Neural progenitor cell (in vitro differentiated cells): ENCODE results near the gene MAP6. TPM values are rescaled to one million over a fixed set of nuclear protein-coding genes. Genes with fewer than 3 reads are reported as not detected.

Source experiments
- DNase-seq: peaks from one replicate; pipeline ENCODE4 v3.0.0-alpha.2; 2016; ENCODE audit warnings: low spot score
- H2AFZ ChIP-seq: fragments of 200-600 bp; sonication (generic); replicated peaks from 2 replicates; pipeline ENCODE4 v1.6.1; 2016; ENCODE audit warnings: antibody characterized with exemption
- H3F3A ChIP-seq: fragments of 200-600 bp; sonication (generic); 2 replicates; pipeline ENCODE4 v1.6.1; 2016; ENCODE audit warnings: antibody characterized with exemption, low read depth
- H3K27ac ChIP-seq: fragments of 200-600 bp; sonication (generic); 2 replicates; pipeline ENCODE4 v1.5.1; 2016; ENCODE audit warnings: mild to moderate bottlenecking
- H3K27me3 ChIP-seq: fragments of 200-600 bp; sonication (generic); 2 replicates; pipeline ENCODE4 v1.6.1; 2016; ENCODE audit warnings: mild to moderate bottlenecking, moderate library complexity
- H3K36me3 ChIP-seq: fragments of 200-600 bp; sonication (generic); 2 replicates; pipeline ENCODE4 v1.5.1; 2016
- H3K4me1 ChIP-seq: fragments of 200-600 bp; sonication (generic); 2 replicates; pipeline ENCODE4 v1.6.1; 2016; ENCODE audit warnings: mixed run types
- H3K4me2 ChIP-seq: fragments of 200-600 bp; sonication (generic); 2 replicates; pipeline ENCODE4 v1.6.1; 2016
- H3K4me3 ChIP-seq: fragments of 200-600 bp; sonication (generic); 2 replicates; pipeline ENCODE4 v1.5.1; 2016
- H3K79me2 ChIP-seq: fragments of 200-600 bp; sonication (generic); 2 replicates; pipeline ENCODE4 v1.6.1; 2016; ENCODE audit warnings: low read depth
- H3K9ac ChIP-seq: fragments of 200-600 bp; sonication (generic); 2 replicates; pipeline ENCODE4 v1.6.1; 2016
- H3K9me3 ChIP-seq: fragments of 200-600 bp; sonication (generic); 2 replicates; pipeline ENCODE4 v1.5.1; 2016; ENCODE audit warnings: low read depth
- H4K20me1 ChIP-seq: fragments of 200-600 bp; sonication (generic); 2 replicates; pipeline ENCODE4 v1.6.1; 2016; ENCODE audit warnings: low read depth
- H3K27ac Mint-ChIP-seq: 3 replicates; pipeline ENCODE4 v1.8.0; 2021; ENCODE audit warnings: mixed read lengths
- H3K27me3 Mint-ChIP-seq: 2 replicates; pipeline ENCODE4 v1.8.0; 2022; ENCODE audit warnings: low read depth, mild to moderate bottlenecking, inconsistent platforms, moderate library complexity, mixed read lengths; ENCODE audit not compliant: insufficient read depth
- H3K36me3 Mint-ChIP-seq: 3 replicates; pipeline ENCODE4 v1.8.0; 2021; ENCODE audit warnings: mixed read lengths
- H3K4me1 Mint-ChIP-seq: 3 replicates; pipeline ENCODE4 v1.8.0; 2021; ENCODE audit warnings: mixed read lengths
- H3K4me3 Mint-ChIP-seq: 3 replicates; pipeline ENCODE4 v1.8.0; 2021; ENCODE audit warnings: mild to moderate bottlenecking, moderate library complexity, mixed read lengths
- H3K9me3 Mint-ChIP-seq: 3 replicates; pipeline ENCODE4 v1.8.0; 2020; ENCODE audit warnings: mixed read lengths
- EZH2 ChIP-seq: fragments of 200-600 bp; sonication (generic); IDR thresholded peaks from 2 replicates; pipeline ENCODE4 v1.6.1; 2017; ENCODE audit warnings: antibody characterized with exemption, mild to moderate bottlenecking, moderate library complexity
- EZH2phosphoT487 ChIP-seq: fragments of 200-600 bp; sonication (generic); IDR thresholded peaks from 2 replicates; pipeline ENCODE4 v1.6.1; 2017; ENCODE audit warnings: antibody characterized with exemption
- total RNA-seq: library from RNA; depleted of rRNA; stranded (reverse); fragments of >200 nt; gene quantifications from 2 replicates; pipeline ENCODE4 v1.2.3, GENCODE V29; 2015; ENCODE audit warnings: low replicate concordance
- TF ChIP-seq, protein P1 (sequence below): fragments of 200-600 bp; sonication (generic); IDR thresholded peaks from 2 replicates; pipeline ENCODE4 v1.5.1; 2017; ENCODE audit warnings: antibody characterized with exemption, mild to moderate bottlenecking

Gene MAP6
- total RNA-seq, 1 donor from 2014 or later: 9.9 TPM

DNA sequence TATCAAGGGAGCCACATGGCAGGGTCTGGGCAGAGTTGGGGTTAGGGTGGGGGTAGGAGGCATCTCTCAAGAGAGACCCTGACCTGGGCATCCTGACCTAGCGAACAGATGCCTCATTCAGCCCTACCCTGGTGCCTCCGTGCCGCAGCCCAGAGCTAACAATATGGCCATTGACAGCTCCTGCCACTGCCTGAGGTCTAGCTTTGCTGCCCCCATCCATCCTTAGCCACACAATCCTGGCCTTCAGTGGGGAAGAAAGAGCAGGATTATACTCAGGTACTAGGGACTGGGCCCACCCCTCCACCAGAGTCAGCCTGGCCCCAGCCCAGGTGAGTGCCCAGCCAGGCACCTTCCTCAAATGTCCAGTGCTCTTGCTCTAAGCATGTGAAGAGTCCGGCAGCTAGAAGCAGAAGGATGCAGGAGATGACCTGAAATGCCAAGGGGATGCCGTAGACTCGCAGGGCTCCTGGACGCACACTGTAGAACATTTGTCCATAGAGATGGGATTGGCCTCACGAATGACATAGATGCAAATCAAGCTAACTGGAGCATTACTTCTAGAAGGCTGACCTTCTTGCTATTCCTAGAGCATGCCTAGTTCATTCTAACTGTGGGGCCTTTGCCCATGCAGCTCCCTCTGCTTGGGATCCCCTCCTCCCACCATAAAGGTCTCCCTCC lies 120.1 kb downstream of the MAP6 start:
- H3K27ac ChIP-seq: no peak overlapping the region
- H3K4me2 ChIP-seq: no peak overlapping the region
- no peaks in the 10 kb centered on the region for H3K79me2 ChIP-seq
- no peak overlapping the region for H3K9ac ChIP-seq
- peaks cover 7% of the 10 kb centered on the region for H3F3A ChIP-seq
- no peak overlapping the region for H3K4me3 ChIP-seq
- Mint-ChIP-seq H3K27me3 (peaks cover 3% of the 10 kb centered on the region), H3K4me3 (no peak overlapping the region), H3K36me3 (no peaks in the 10 kb centered on the region), H3K9me3 (no peaks in the 10 kb centered on the region), H3K27ac (no peak overlapping the region), H3K4me1 (peaks cover 15% of the 10 kb centered on the region)
- H2AFZ ChIP-seq: no peak overlapping the region
- no peak for DNase-seq
- peaks cover 11% of the 10 kb centered on the region for H3K4me1 ChIP-seq
- TF ChIP-seq EZH2phosphoT487 (no peak), EZH2 (no peak)
- TF ChIP-seq, protein P1, sequence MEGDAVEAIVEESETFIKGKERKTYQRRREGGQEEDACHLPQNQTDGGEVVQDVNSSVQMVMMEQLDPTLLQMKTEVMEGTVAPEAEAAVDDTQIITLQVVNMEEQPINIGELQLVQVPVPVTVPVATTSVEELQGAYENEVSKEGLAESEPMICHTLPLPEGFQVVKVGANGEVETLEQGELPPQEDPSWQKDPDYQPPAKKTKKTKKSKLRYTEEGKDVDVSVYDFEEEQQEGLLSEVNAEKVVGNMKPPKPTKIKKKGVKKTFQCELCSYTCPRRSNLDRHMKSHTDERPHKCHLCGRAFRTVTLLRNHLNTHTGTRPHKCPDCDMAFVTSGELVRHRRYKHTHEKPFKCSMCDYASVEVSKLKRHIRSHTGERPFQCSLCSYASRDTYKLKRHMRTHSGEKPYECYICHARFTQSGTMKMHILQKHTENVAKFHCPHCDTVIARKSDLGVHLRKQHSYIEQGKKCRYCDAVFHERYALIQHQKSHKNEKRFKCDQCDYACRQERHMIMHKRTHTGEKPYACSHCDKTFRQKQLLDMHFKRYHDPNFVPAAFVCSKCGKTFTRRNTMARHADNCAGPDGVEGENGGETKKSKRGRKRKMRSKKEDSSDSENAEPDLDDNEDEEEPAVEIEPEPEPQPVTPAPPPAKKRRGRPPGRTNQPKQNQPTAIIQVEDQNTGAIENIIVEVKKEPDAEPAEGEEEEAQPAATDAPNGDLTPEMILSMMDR: no peak
- no peaks in the 10 kb centered on the region for H4K20me1 ChIP-seq
- H3K27me3 ChIP-seq: no peaks in the 10 kb centered on the region
- no peaks in the 10 kb centered on the region for H3K36me3 ChIP-seq
- H3K9me3 ChIP-seq: no peaks in the 10 kb centered on the region

DNA sequence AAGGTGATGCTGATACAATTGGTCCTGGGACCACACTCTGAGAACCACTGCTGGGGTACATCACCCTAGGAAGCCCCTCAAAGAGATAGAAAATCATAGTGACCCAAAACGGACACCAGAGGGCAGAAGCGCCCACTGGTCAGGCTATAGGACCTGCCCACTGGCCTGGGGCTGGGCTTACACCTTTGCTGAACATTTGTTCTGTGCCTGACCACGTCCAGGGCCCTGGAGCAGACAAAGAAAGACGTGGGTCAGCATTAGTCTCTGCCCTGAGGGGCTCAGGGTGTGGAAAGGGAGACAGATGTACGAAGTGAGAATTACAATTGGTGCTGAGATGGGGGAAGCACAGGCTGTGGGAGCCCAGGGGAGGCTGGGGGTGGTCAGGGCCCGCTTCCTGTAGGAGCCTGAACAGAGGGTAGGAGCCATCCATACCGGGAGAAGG lies 121.2 kb downstream of the MAP6 start:
- no peaks in the 10 kb centered on the region for H3K36me3 Mint-ChIP-seq
- Histone ChIP-seq H3K9ac (no peak overlapping the region), H3K27ac (no peak overlapping the region)

DNA sequence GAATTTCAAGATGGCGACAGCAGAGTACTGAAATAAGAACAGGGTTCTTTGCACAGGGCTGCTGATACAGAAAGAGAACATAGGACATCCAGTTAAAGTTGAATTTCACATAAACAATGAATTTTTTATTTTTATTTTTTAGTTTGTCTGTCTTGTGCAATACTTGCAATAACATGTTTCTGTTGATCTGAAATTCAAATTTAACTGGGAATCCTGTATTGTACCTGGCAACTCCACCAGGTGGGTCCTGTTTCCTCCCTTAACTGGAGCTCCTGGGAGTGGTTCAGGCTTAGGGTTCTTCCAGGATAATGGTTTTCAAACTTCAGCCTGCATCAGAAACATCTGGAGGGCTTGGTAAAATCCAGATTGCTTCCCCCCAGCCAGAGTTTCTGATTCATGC lies 121.7 kb downstream of the MAP6 start:
- no peaks in the 10 kb centered on the region for H3K36me3 Mint-ChIP-seq
- no peaks in the 10 kb centered on the region for H3K9me3 Mint-ChIP-seq
- Histone ChIP-seq H2AFZ (no peak overlapping the region), H3K4me2 (no peak overlapping the region), H3K9ac (no peak overlapping the region), H3K4me3 (no peak overlapping the region), H4K20me1 (no peaks in the 10 kb centered on the region), H3F3A (no peaks in the 10 kb centered on the region), H3K4me1 (no peaks in the 10 kb centered on the region), H3K9me3 (no peaks in the 10 kb centered on the region), H3K36me3 (no peaks in the 10 kb centered on the region), H3K79me2 (no peaks in the 10 kb centered on the region), H3K27ac (no peak overlapping the region), H3K27me3 (no peaks in the 10 kb centered on the region)
- H3K27ac Mint-ChIP-seq: peak overlapping the region; percentile 94
- TF ChIP-seq EZH2: no peak
- TF ChIP-seq, protein P1: no peak
- no peak for TF ChIP-seq EZH2phosphoT487
- peaks cover 16% of the 10 kb centered on the region for H3K4me1 Mint-ChIP-seq
- DNase-seq: no peak
- H3K4me3 Mint-ChIP-seq: no peak overlapping the region
- H3K27me3 Mint-ChIP-seq: peaks cover 3% of the 10 kb centered on the region

More for the DNA sequence above, 121.2 kb downstream of the MAP6 start:
- no peaks in the 10 kb centered on the region for H3K9me3 ChIP-seq
- peaks cover 1% of the 10 kb centered on the region for H3K4me1 ChIP-seq
- peak; percentile 88 for DNase-seq
- no peak overlapping the region for H3K4me2 ChIP-seq
- H3K9me3 Mint-ChIP-seq: no peaks in the 10 kb centered on the region
- H3K4me1 Mint-ChIP-seq: peaks cover 17% of the 10 kb centered on the region
- no peaks in the 10 kb centered on the region for H3F3A ChIP-seq
- peak overlapping the region; percentile 53 for H2AFZ ChIP-seq
- H3K79me2 ChIP-seq: no peaks in the 10 kb centered on the region
- H3K4me3 Mint-ChIP-seq: peak overlapping the region; percentile 9
- peaks cover 3% of the 10 kb centered on the region for H3K27me3 Mint-ChIP-seq
- peak overlapping the region; percentile 94 for H3K27ac Mint-ChIP-seq
- H4K20me1 ChIP-seq: no peaks in the 10 kb centered on the region
- TF ChIP-seq EZH2: no peak
- TF ChIP-seq, protein P1: peak; percentile 88
- no peak overlapping the region for H3K4me3 ChIP-seq
- no peaks in the 10 kb centered on the region for H3K36me3 ChIP-seq
- H3K27me3 ChIP-seq: no peaks in the 10 kb centered on the region
